ENCODE results near the gene KAZN.

Gene KAZN

GRCh38 chr1:14924455-14925331 is 326.2 kb downstream of the KAZN start:
- H4K20me1 ChIP-seq (ENCODE audit: insufficient read depth, low read length), result no peaks in the 10 kb centered on the region
- H3K9ac ChIP-seq (ENCODE audit: low read length), result no peak overlapping the region
- H3K27ac ChIP-seq (ENCODE audit: low read depth, low read length, poor library complexity, severe bottlenecking), result no peak overlapping the region

GRCh38 chr1:14925336-14926136 is 327.1 kb downstream of the KAZN start:
- H3K4me3 ChIP-seq (ENCODE audit: low read depth, low read length, poor library complexity, severe bottlenecking), result no peak overlapping the region
- no peaks in the 10 kb centered on the region; the same call in 1 of the 2 replicates for H3K27me3 ChIP-seq (ENCODE audit: insufficient read depth, low read length)
- H3K4me2 ChIP-seq (ENCODE audit: low read length), result no peak overlapping the region
- H4K20me1 ChIP-seq (ENCODE audit: insufficient read depth, low read length), result no peaks in the 10 kb centered on the region
- H2AFZ ChIP-seq (ENCODE audit: low read length), result no peak overlapping the region
- no peaks in the 10 kb centered on the region for H3F3A ChIP-seq (ENCODE audit: insufficient read depth, low read length)
- no peaks in the 10 kb centered on the region for H3K36me3 ChIP-seq (ENCODE audit: insufficient read depth, low read length)
- H3K4me1 ChIP-seq (ENCODE audit: insufficient read depth, low read length, severe bottlenecking), result no peaks in the 10 kb centered on the region
- H3K9me3 ChIP-seq (ENCODE audit: low read length), result no peaks in the 10 kb centered on the region
- H3K79me2 ChIP-seq (ENCODE audit: insufficient read depth, low read length), result no peaks in the 10 kb centered on the region
- H3K27ac ChIP-seq (ENCODE audit: low read depth, low read length, poor library complexity, severe bottlenecking), result no peak overlapping the region
- TF ChIP-seq, protein P1, sequence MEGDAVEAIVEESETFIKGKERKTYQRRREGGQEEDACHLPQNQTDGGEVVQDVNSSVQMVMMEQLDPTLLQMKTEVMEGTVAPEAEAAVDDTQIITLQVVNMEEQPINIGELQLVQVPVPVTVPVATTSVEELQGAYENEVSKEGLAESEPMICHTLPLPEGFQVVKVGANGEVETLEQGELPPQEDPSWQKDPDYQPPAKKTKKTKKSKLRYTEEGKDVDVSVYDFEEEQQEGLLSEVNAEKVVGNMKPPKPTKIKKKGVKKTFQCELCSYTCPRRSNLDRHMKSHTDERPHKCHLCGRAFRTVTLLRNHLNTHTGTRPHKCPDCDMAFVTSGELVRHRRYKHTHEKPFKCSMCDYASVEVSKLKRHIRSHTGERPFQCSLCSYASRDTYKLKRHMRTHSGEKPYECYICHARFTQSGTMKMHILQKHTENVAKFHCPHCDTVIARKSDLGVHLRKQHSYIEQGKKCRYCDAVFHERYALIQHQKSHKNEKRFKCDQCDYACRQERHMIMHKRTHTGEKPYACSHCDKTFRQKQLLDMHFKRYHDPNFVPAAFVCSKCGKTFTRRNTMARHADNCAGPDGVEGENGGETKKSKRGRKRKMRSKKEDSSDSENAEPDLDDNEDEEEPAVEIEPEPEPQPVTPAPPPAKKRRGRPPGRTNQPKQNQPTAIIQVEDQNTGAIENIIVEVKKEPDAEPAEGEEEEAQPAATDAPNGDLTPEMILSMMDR (IDR thresholded peaks at IDR 0.05; ENCODE audit: low read length), result no peak
- no peak for TF ChIP-seq EZH2 (IDR thresholded peaks at IDR 0.05; ENCODE audit: borderline replicate concordance, low read length)
- H3K9me2 ChIP-seq (ENCODE audit: low read depth, low read length), result no peaks in the 10 kb centered on the region
- no peak overlapping the region for H3K9ac ChIP-seq (ENCODE audit: low read length)

More at GRCh38 chr1:14924455-14925331, 326.2 kb downstream of the KAZN start:
- no peaks in the 10 kb centered on the region for H3K4me1 ChIP-seq (ENCODE audit: insufficient read depth, low read length, severe bottlenecking)
- no peaks in the 10 kb centered on the region for H3K79me2 ChIP-seq (ENCODE audit: insufficient read depth, low read length)
- H3F3A ChIP-seq (ENCODE audit: insufficient read depth, low read length), result no peaks in the 10 kb centered on the region
- H3K27me3 ChIP-seq (ENCODE audit: insufficient read depth, low read length), result no peaks in the 10 kb centered on the region
- no peaks in the 10 kb centered on the region for H3K36me3 ChIP-seq (ENCODE audit: insufficient read depth, low read length)
- no peaks in the 10 kb centered on the region for H3K9me3 ChIP-seq (ENCODE audit: low read length)
- no peak for TF ChIP-seq EZH2 (IDR thresholded peaks at IDR 0.05; ENCODE audit: borderline replicate concordance, low read length)
- TF ChIP-seq, protein P1 (IDR thresholded peaks at IDR 0.05; ENCODE audit: low read length), result no peak
- H3K4me3 ChIP-seq (ENCODE audit: low read depth, low read length, poor library complexity, severe bottlenecking), result no peak overlapping the region
- no peak overlapping the region for H3K4me2 ChIP-seq (ENCODE audit: low read length)
- H2AFZ ChIP-seq (ENCODE audit: low read length), result no peak overlapping the region
- no peaks in the 10 kb centered on the region for H3K9me2 ChIP-seq (ENCODE audit: low read depth, low read length)

DNA sequence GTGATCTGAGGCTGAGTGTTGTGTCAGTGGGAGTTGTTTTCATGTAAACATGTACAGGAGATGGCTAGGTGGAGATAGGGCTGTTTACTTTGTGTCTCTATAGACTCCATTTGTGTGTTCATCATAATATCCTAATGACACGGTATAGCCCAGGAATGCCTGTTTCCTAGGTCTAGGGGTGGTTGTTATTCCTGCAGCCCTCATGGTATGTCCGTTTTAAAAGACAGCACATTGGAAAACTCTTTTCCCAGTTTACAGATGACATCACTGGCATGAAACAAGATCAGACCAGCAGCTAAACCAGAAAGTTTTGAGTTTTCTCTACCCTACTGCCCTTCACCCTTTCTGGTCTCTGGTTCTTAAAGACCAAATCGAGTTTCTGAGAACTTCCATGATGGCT is 327.7 kb downstream of the KAZN start:
- no peaks in the 10 kb centered on the region for H3K36me3 ChIP-seq (ENCODE audit: insufficient read depth, low read length)
- H3F3A ChIP-seq (ENCODE audit: insufficient read depth, low read length), result no peaks in the 10 kb centered on the region
- no peak for TF ChIP-seq EZH2 (IDR thresholded peaks at IDR 0.05; ENCODE audit: borderline replicate concordance, low read length)
- TF ChIP-seq, protein P1 (IDR thresholded peaks at IDR 0.05; ENCODE audit: low read length), result no peak
- no peak overlapping the region for H3K4me3 ChIP-seq (ENCODE audit: low read depth, low read length, poor library complexity, severe bottlenecking)
- H3K9me2 ChIP-seq (ENCODE audit: low read depth, low read length), result no peaks in the 10 kb centered on the region
- H3K4me2 ChIP-seq (ENCODE audit: low read length), result no peak overlapping the region
- no peaks in the 10 kb centered on the region for H3K9me3 ChIP-seq (ENCODE audit: low read length)
- no peak overlapping the region for H3K27ac ChIP-seq (ENCODE audit: low read depth, low read length, poor library complexity, severe bottlenecking)
- H3K4me1 ChIP-seq (ENCODE audit: insufficient read depth, low read length, severe bottlenecking), result no peaks in the 10 kb centered on the region
- H2AFZ ChIP-seq (ENCODE audit: low read length), result no peak overlapping the region
- no peaks in the 10 kb centered on the region for H4K20me1 ChIP-seq (ENCODE audit: insufficient read depth, low read length)
- H3K79me2 ChIP-seq (ENCODE audit: insufficient read depth, low read length), result no peaks in the 10 kb centered on the region
- H3K27me3 ChIP-seq (ENCODE audit: insufficient read depth, low read length), result no peaks in the 10 kb centered on the region; the same call in 1 of the 2 replicates
- no peak overlapping the region for H3K9ac ChIP-seq (ENCODE audit: low read length)
